Skeletal muscle satellite cell (primary cell): ENCODE measurements around the gene C1orf56. TPM values are rescaled to one million over a fixed set of nuclear protein-coding genes. Genes with fewer than 3 reads are reported as not detected.

Source experiments
- H3K27me3 ChIP-seq: 2 replicates; pipeline ENCODE4 v1.7.0; 2013; ENCODE audit warnings: low read length; ENCODE audit not compliant: control insufficient read depth, insufficient read depth
- H3K36me3 ChIP-seq: 2 replicates; pipeline ENCODE4 v1.7.0; 2013; ENCODE audit warnings: mild to moderate bottlenecking, control low read depth, low read length; ENCODE audit not compliant: insufficient read depth
- H3K4me1 ChIP-seq: 2 replicates; pipeline ENCODE4 v1.7.0; 2013; ENCODE audit warnings: low read length; ENCODE audit not compliant: control insufficient read depth, insufficient read depth
- H3K4me2 ChIP-seq: 2 replicates; pipeline ENCODE4 v1.7.0; 2013; ENCODE audit warnings: mild to moderate bottlenecking, low read length
- H3K4me3 ChIP-seq: 2 replicates; pipeline ENCODE4 v1.7.0; 2013; ENCODE audit warnings: low read length
- H3K9ac ChIP-seq: 2 replicates; pipeline ENCODE4 v1.7.0; 2013; ENCODE audit warnings: mild to moderate bottlenecking, low read depth, low read length, moderate library complexity
- H3K9me3 ChIP-seq: replicated peaks from 2 replicates; pipeline ENCODE4 v1.7.0; 2013; ENCODE audit warnings: mild to moderate bottlenecking, control low read depth, low read length
- total RNA-seq: library from RNA; depleted of rRNA; stranded (reverse); fragments of >200 nt; gene quantifications from 2 replicates; pipeline ENCODE4 v1.2.3, GENCODE V29; 2012; rRNA removed

Gene C1orf56
- total RNA-seq: 1.0 and 2.4 TPM in 2 replicates

- H3K36me3 ChIP-seq: peaks cover 21% of the 10 kb centered on the region
- H3K27me3 ChIP-seq: no peaks in the 10 kb centered on the region
- H3K9ac ChIP-seq: peak within 1 kb of the TSS; percentile 88
- peaks cover 16% of the 10 kb centered on the region for H3K4me1 ChIP-seq
- peak within 1 kb of the TSS; percentile 100 for H3K4me2 ChIP-seq
- H3K9me3 ChIP-seq: no peaks in the 10 kb centered on the region
- H3K4me3 ChIP-seq: peak within 1 kb of the TSS; percentile 84
These were observed at the start of gene C1orf56 for GRCh38 chr1:151047591-151047924. Gene C1orf56 (plus strand): TSS chr1:151047751. CDS start chr1:151047848, 97 bp downstream.

GRCh38 chr1:150997949-150998348, 49.6 kb upstream of the C1orf56 start:
- H3K27me3 ChIP-seq: no peaks in the 10 kb centered on the region
- no peak overlapping the region for H3K4me2 ChIP-seq
- peaks cover 17% of the 10 kb centered on the region for H3K4me1 ChIP-seq
- H3K36me3 ChIP-seq: peaks cover 9% of the 10 kb centered on the region
- no peak overlapping the region for H3K4me3 ChIP-seq
- H3K9ac ChIP-seq: no peak overlapping the region
- H3K9me3 ChIP-seq: no peaks in the 10 kb centered on the region

- Histone ChIP-seq H3K4me2 (peak overlapping the region; percentile 49), H3K9ac (peak overlapping the region; percentile 34), H3K4me1 (peaks cover 17% of the 10 kb centered on the region), H3K4me3 (no peak overlapping the region), H3K27me3 (no peaks in the 10 kb centered on the region), H3K9me3 (no peaks in the 10 kb centered on the region), H3K36me3 (peaks cover 9% of the 10 kb centered on the region)
These were observed 48.4 kb upstream of the C1orf56 start for GRCh38 chr1:150999051-150999674.

GRCh38 chr1:150999926-151000325, 47.6 kb upstream of the C1orf56 start:
- no peak overlapping the region for H3K4me2 ChIP-seq
- H3K9ac ChIP-seq: no peak overlapping the region
- peaks cover 9% of the 10 kb centered on the region for H3K36me3 ChIP-seq
- peaks cover 20% of the 10 kb centered on the region for H3K4me1 ChIP-seq
- H3K4me3 ChIP-seq: no peak overlapping the region
- H3K27me3 ChIP-seq: no peaks in the 10 kb centered on the region
- no peaks in the 10 kb centered on the region for H3K9me3 ChIP-seq

- H3K4me1 ChIP-seq: peaks cover 22% of the 10 kb centered on the region
- no peaks in the 10 kb centered on the region for H3K9me3 ChIP-seq
- H3K27me3 ChIP-seq: no peaks in the 10 kb centered on the region
- no peak overlapping the region for H3K4me3 ChIP-seq
- peaks cover 9% of the 10 kb centered on the region for H3K36me3 ChIP-seq
- H3K9ac ChIP-seq: no peak overlapping the region
- no peak overlapping the region for H3K4me2 ChIP-seq
These were observed 47.1 kb upstream of the C1orf56 start for GRCh38 chr1:151000408-151000807.

GRCh38 chr1:151001602-151002001, 45.9 kb upstream of the C1orf56 start:
- peaks cover 31% of the 10 kb centered on the region for H3K4me1 ChIP-seq
- H3K4me2 ChIP-seq: no peak overlapping the region
- H3K9ac ChIP-seq: no peak overlapping the region
- H3K4me3 ChIP-seq: no peak overlapping the region
- peaks cover 9% of the 10 kb centered on the region for H3K36me3 ChIP-seq
- no peaks in the 10 kb centered on the region for H3K9me3 ChIP-seq
- H3K27me3 ChIP-seq: no peaks in the 10 kb centered on the region

GRCh38 chr1:151002051-151002450, 45.5 kb upstream of the C1orf56 start:
- H3K4me2 ChIP-seq: no peak overlapping the region
- no peaks in the 10 kb centered on the region for H3K9me3 ChIP-seq
- no peaks in the 10 kb centered on the region for H3K27me3 ChIP-seq
- peaks cover 5% of the 10 kb centered on the region for H3K36me3 ChIP-seq
- no peak overlapping the region for H3K4me3 ChIP-seq
- H3K9ac ChIP-seq: no peak overlapping the region
- peaks cover 34% of the 10 kb centered on the region for H3K4me1 ChIP-seq

GRCh38 chr1:151002611-151003010, 44.9 kb upstream of the C1orf56 start:
- H3K4me1 ChIP-seq: peaks cover 38% of the 10 kb centered on the region
- H3K9ac ChIP-seq: no peak overlapping the region
- no peak overlapping the region for H3K4me3 ChIP-seq
- H3K27me3 ChIP-seq: no peaks in the 10 kb centered on the region
- peaks cover 4% of the 10 kb centered on the region for H3K36me3 ChIP-seq
- H3K9me3 ChIP-seq: no peaks in the 10 kb centered on the region
- no peak overlapping the region for H3K4me2 ChIP-seq

GRCh38 chr1:151003180-151003579, 44.4 kb upstream of the C1orf56 start:
- Histone ChIP-seq H3K4me3 (no peak overlapping the region), H3K4me1 (peaks cover 42% of the 10 kb centered on the region), H3K9me3 (no peaks in the 10 kb centered on the region), H3K9ac (no peak overlapping the region), H3K27me3 (no peaks in the 10 kb centered on the region), H3K36me3 (no peaks in the 10 kb centered on the region), H3K4me2 (no peak overlapping the region)

- peak overlapping the region; percentile 76 for H3K4me3 ChIP-seq
- H3K36me3 ChIP-seq: no peaks in the 10 kb centered on the region
- H3K9ac ChIP-seq: peak overlapping the region; percentile 82
- H3K4me2 ChIP-seq: peak overlapping the region; percentile 93
- no peaks in the 10 kb centered on the region for H3K9me3 ChIP-seq
- peaks cover 38% of the 10 kb centered on the region for H3K4me1 ChIP-seq
- no peaks in the 10 kb centered on the region for H3K27me3 ChIP-seq
These were observed 41.7 kb upstream of the C1orf56 start for GRCh38 chr1:151005729-151006319.

GRCh38 chr1:151006327-151007052, 41.1 kb upstream of the C1orf56 start, which contains the start of gene MINDY1:
Gene MINDY1 (minus strand): TSS chr1:151006902. CDS start chr1:151002617, 4,285 bp downstream.
- Histone ChIP-seq H3K4me3 (peak within 1 kb of the TSS; percentile 76), H3K27me3 (no peaks in the 10 kb centered on the region), H3K36me3 (no peaks in the 10 kb centered on the region), H3K9me3 (no peaks in the 10 kb centered on the region), H3K4me1 (peaks cover 45% of the 10 kb centered on the region), H3K4me2 (peak within 1 kb of the TSS; percentile 93), H3K9ac (peak within 1 kb of the TSS; percentile 82)
